H1 (cell line): ENCODE results near the gene MST1R. TPM values are rescaled to one million over a fixed set of nuclear protein-coding genes. Genes with fewer than 3 reads are reported as not detected.
"Not testable (repeated sequence)": the region's sequence is repeated elsewhere in the genome, so short reads cannot be mapped to it uniquely, and the experiment has no call there.

Source experiments
- CTCF ChIA-PET: fragments of 300-600 bp; sonication (Branson Sonifier 250); formaldehyde crosslinking; loops from one replicate; lab custom pipeline; 2021; ENCODE audit not compliant: partially characterized antibody; lab: Charles Lee
- POLR2A ChIA-PET: fragments of 300-600 bp; sonication (Branson Sonifier 250); formaldehyde crosslinking; loops from one replicate; lab custom pipeline; 2021; ENCODE audit warnings: inconsistent platforms; ENCODE audit not compliant: partially characterized antibody; lab: Charles Lee
- DNase-seq, 2 experiments: peaks; one replicate each; pipeline versions ENCODE4 v3.0.0 to v3.0.0-alpha.2; 2010 to 2022; ENCODE audit warnings: low spot score in 2 of 2, low read depth in 1 of 2, mixed read lengths in 1 of 2
- FAIRE-seq: peaks from 2 replicates; lab custom pipeline; 2011; peaks lifted over from hg19 to GRCh38; lab: Jason Lieb, UNC
- H2AFZ ChIP-seq: 2 replicates; pipeline ENCODE4 v1.8.1; 2012; ENCODE audit warnings: low read length, inconsistent platforms
- H2AK5ac ChIP-seq: 2 replicates; pipeline ENCODE4 v1.6.1; 2013; ENCODE audit warnings: low read depth, low read length
- H2BK120ac ChIP-seq: replicated peaks from 2 replicates; pipeline ENCODE3; 2013; ENCODE audit warnings: low read depth, low read length, inconsistent platforms
- H2BK12ac ChIP-seq: 2 replicates; pipeline ENCODE4 v1.6.1; 2013; ENCODE audit warnings: low read depth, low read length
- H2BK15ac ChIP-seq: 2 replicates; pipeline ENCODE4 v1.6.1; 2013; ENCODE audit warnings: low read length
- H2BK20ac ChIP-seq: 2 replicates; pipeline ENCODE4 v1.6.1; 2013; ENCODE audit warnings: low read length
- H2BK5ac ChIP-seq: 2 replicates; pipeline ENCODE4 v1.6.1; 2013; ENCODE audit warnings: low read depth, low read length
- H3K14ac ChIP-seq: 2 replicates; pipeline ENCODE4 v1.6.1; 2013; ENCODE audit warnings: inconsistent platforms; ENCODE audit not compliant: insufficient read length
- H3K18ac ChIP-seq: 2 replicates; pipeline ENCODE4 v1.6.1; 2013; ENCODE audit warnings: low read length; ENCODE audit errors: extremely low read depth
- H3K23ac ChIP-seq: 2 replicates; pipeline ENCODE4 v1.6.1; 2013; ENCODE audit warnings: inconsistent platforms; ENCODE audit not compliant: insufficient read length
- H3K23me2 ChIP-seq: 2 replicates; pipeline ENCODE4 v1.6.1; 2013; ENCODE audit warnings: low read depth, low read length
- H3K27ac ChIP-seq: 2 replicates; pipeline ENCODE4 v1.6.1; 2011; ENCODE audit warnings: low read depth, low read length, inconsistent platforms
- H3K27me3 ChIP-seq, 4 experiments: replicated peaks in 1 of 4; 1 replicate in 1 of 4; 2 replicates in 3 of 4; pipeline versions ENCODE4 v1.6.1 to v1.8.1; 2011 to 2013; ENCODE audit warnings: low read length in 3 of 4, mild to moderate bottlenecking in 3 of 4, inconsistent platforms in 2 of 4, mixed read lengths in 2 of 4, moderate library complexity in 1 of 4; ENCODE audit not compliant: control insufficient read depth in 3 of 4, insufficient read depth in 3 of 4; ENCODE audit errors: extremely low read depth in 1 of 4
- H3K36me3 ChIP-seq, 4 experiments: 2 replicates each; pipeline versions ENCODE4 v1.6.1 to v1.8.1; 2011 to 2013; ENCODE audit warnings: mild to moderate bottlenecking in 4 of 4, low read length in 3 of 4, moderate library complexity in 2 of 4, control low read depth in 1 of 4, inconsistent platforms in 1 of 4; ENCODE audit not compliant: insufficient read depth in 4 of 4, control insufficient read depth in 2 of 4
- H3K4ac ChIP-seq: replicated peaks from 2 replicates; pipeline ENCODE3; 2013; ENCODE audit warnings: low read length, low read depth, mixed read lengths, inconsistent platforms; ENCODE audit not compliant: insufficient read length
- H3K4me1 ChIP-seq, 4 experiments: replicated peaks in 1 of 4; 1 replicate in 1 of 4; 2 replicates in 3 of 4; pipeline versions ENCODE4 v1.6.1 to v1.8.1; 2011 to 2013; ENCODE audit warnings: low read length in 3 of 4, inconsistent platforms in 2 of 4, mixed read lengths in 1 of 4; ENCODE audit not compliant: insufficient read depth in 4 of 4, control insufficient read depth in 3 of 4
- H3K4me2 ChIP-seq, 2 experiments: 2 replicates each; pipeline versions ENCODE4 v1.6.1 to v1.8.1; 2011 to 2013; ENCODE audit warnings: low read depth in 2 of 2, low read length in 2 of 2, control low read depth in 1 of 2, inconsistent platforms in 1 of 2, mild to moderate bottlenecking in 1 of 2; ENCODE audit not compliant: insufficient read depth in 1 of 2
- H3K4me3 ChIP-seq, 4 experiments: fragments of 200-600, 300-600 bp in 1 of 4; sonication (generic), shearing (Covaris generic), sonication (Bioruptor Twin) in 1 of 4; 2 replicates each; pipeline versions ENCODE4 v1.5.1 to v1.8.1; 2011 to 2016; ENCODE audit warnings: low read length in 4 of 4, low read depth in 3 of 4, control low read depth in 2 of 4, inconsistent platforms in 2 of 4, mild to moderate bottlenecking in 2 of 4, mixed read lengths in 1 of 4, moderate library complexity in 1 of 4; ENCODE audit not compliant: insufficient read depth in 2 of 4; ENCODE audit errors: extremely low read depth in 1 of 4
- H3K56ac ChIP-seq: replicated peaks from 2 replicates; pipeline ENCODE3; 2013; ENCODE audit warnings: low read depth, mild to moderate bottlenecking, mixed read lengths, low read length, inconsistent platforms; ENCODE audit not compliant: insufficient read length
- H3K79me1 ChIP-seq: 2 replicates; pipeline ENCODE4 v1.6.1; 2013; ENCODE audit warnings: low read depth, low read length, control low read depth
- H3K79me2 ChIP-seq, 2 experiments: 2 replicates each; pipeline versions ENCODE4 v1.6.1 to v1.8.1; 2012 to 2013; ENCODE audit warnings: low read length in 2 of 2, mild to moderate bottlenecking in 2 of 2, inconsistent platforms in 1 of 2; ENCODE audit not compliant: insufficient read depth in 2 of 2, control insufficient read depth in 1 of 2
- H3K9ac ChIP-seq, 4 experiments: replicated peaks in 1 of 4; 1 replicate in 1 of 4; 2 replicates in 3 of 4; pipeline versions ENCODE4 v1.6.1 to v1.8.1; 2011 to 2013; ENCODE audit warnings: low read depth in 3 of 4, low read length in 3 of 4, control low read depth in 2 of 4, mild to moderate bottlenecking in 2 of 4, moderate library complexity in 2 of 4, inconsistent platforms in 1 of 4; ENCODE audit errors: extremely low read depth in 1 of 4
- H3K9me3 ChIP-seq, 2 experiments: 2 replicates each; pipeline versions ENCODE4 v1.6.1 to v1.8.1; 2012 to 2013; ENCODE audit warnings: mild to moderate bottlenecking in 2 of 2, moderate library complexity in 2 of 2, control low read depth in 1 of 2, inconsistent platforms in 1 of 2, low read depth in 1 of 2, low read length in 1 of 2, mixed read lengths in 1 of 2; ENCODE audit not compliant: insufficient read depth in 2 of 2
- H4K20me1 ChIP-seq, 2 experiments: replicated peaks in 1 of 2; 2 replicates each; pipeline versions ENCODE3 to v1.8.1; 2011 to 2013; ENCODE audit warnings: inconsistent platforms in 2 of 2, low read length in 2 of 2, mild to moderate bottlenecking in 1 of 2; ENCODE audit not compliant: insufficient read depth in 2 of 2, control insufficient read depth in 1 of 2
- H4K5ac ChIP-seq: 2 replicates; pipeline ENCODE4 v1.6.1; 2013; ENCODE audit warnings: low read length, low read depth, mixed read lengths, inconsistent platforms; ENCODE audit not compliant: insufficient read length
- H4K8ac ChIP-seq: 2 replicates; pipeline ENCODE4 v1.8.0; 2013; ENCODE audit warnings: mild to moderate bottlenecking, moderate library complexity, low read length, inconsistent platforms; ENCODE audit not compliant: insufficient read depth; ENCODE audit errors: extremely low read depth
- H4K91ac ChIP-seq: replicated peaks from 2 replicates; pipeline ENCODE3; 2013; ENCODE audit warnings: low read length, mixed read lengths, inconsistent platforms; ENCODE audit not compliant: insufficient read length
- WGBS, 2 experiments: shearing (Covaris generic) in 1 of 2; methylation state at CpG; one replicate each; pipeline versions ENCODE4 v1.1.6 to v1.1.7; 2013 to 2015; ENCODE audit warnings: low lambda C conversion rate in 2 of 2, mixed read lengths in 2 of 2, inconsistent platforms in 1 of 2, low coverage in 1 of 2, missing lambda C conversion rate in 1 of 2; ENCODE audit not compliant: insufficient replicate concordance in 2 of 2, insufficient coverage in 1 of 2, insufficient read length in 1 of 2; ENCODE audit errors: extremely low coverage in 1 of 2, missing lambda C conversion rate in 1 of 2; 5-methylcytosine and 5-hydroxymethylcytosine counted together
- polyA plus RNA-seq, 7 experiments: library from polyadenylated mRNA; depleted of rRNA in 3 of 7; stranded (reverse) in 5 of 7; unstranded in 2 of 7; fragments of >200 nt in 5 of 7; fragments of 200-250 nt in 2 of 7; gene quantifications; 1 replicate in 5 of 7; 2 replicates in 1 of 7; 4 replicates in 1 of 7; pipeline versions ENCODE4 v1.2.1 to v1.2.3, GENCODE V29; 2011 to 2013; ENCODE audit warnings: missing spikeins in 2 of 7, mixed read lengths in 2 of 7
- total RNA-seq: library from RNA; stranded (reverse); fragmentation: NEBNext Ultra II Directional; extraction: Animal tissue kit (Norgen Biotek cat#: 25700); gene quantifications from 2 replicates; pipeline ENCODE4 v1.2.1, GENCODE V29; 2021

The MST1R gene
- total and polyA plus RNA-seq, 2 of the 8 experiments (the other 6 are each of a cell fraction or from before 2014, with no cell fraction given) = 4.8 to 7.6 TPM

- H3K23me2 ChIP-seq, H3K27ac ChIP-seq, H3K14ac ChIP-seq, H4K8ac ChIP-seq, H2AFZ ChIP-seq, H3K4me3 ChIP-seq, H2AK5ac ChIP-seq, H4K5ac ChIP-seq, H3K56ac ChIP-seq, H2BK5ac ChIP-seq, H2BK15ac ChIP-seq, H3K9me3 ChIP-seq, H3K27me3 ChIP-seq, H3K18ac ChIP-seq, H3K4ac ChIP-seq, H3K23ac ChIP-seq, DNase-seq, H3K9ac ChIP-seq, H3K4me2 ChIP-seq, FAIRE-seq, POLR2A ChIA-PET, H3K79me1 ChIP-seq, H2BK12ac ChIP-seq, H4K20me1 ChIP-seq, H2BK120ac ChIP-seq, H4K91ac ChIP-seq, H3K79me2 ChIP-seq, H3K36me3 ChIP-seq, H2BK20ac ChIP-seq, H3K4me1 ChIP-seq: not testable (repeated sequence)
- 92% methylated on average over 15 of the region's 15 CpGs; no CpG with 5 or more reads in 1 of the 2 experiments for WGBS, 2 experiments
- CTCF ChIA-PET = interaction anchor here (0.6 to 1.0 kb wide), 2 partner anchors 27 to 233 kb away, joined by 3 read pairs; no protein-coding TSS in a partner anchor
Measured at GRCh38 chr3:49932281-49932680, 28.6 kb upstream of the MST1R start.
